Activated naive CD8-positive, alpha-beta T cell treated with anti-CD3 and anti-CD28 coated beads, Interleukin-2, amount 50 U/mL, for 16 hours (primary cell): ENCODE results near the gene TBCA.
"Not testable (repeated sequence)": the region's sequence is repeated elsewhere in the genome, so short reads cannot be mapped to it uniquely, and the experiment has no call there.

Source experiments
- DNase-seq: peaks from one replicate; pipeline ENCODE4 v3.0.0-alpha.2; 2020; ENCODE audit warnings: low read depth, low spot score

TBCA gene

DNA sequence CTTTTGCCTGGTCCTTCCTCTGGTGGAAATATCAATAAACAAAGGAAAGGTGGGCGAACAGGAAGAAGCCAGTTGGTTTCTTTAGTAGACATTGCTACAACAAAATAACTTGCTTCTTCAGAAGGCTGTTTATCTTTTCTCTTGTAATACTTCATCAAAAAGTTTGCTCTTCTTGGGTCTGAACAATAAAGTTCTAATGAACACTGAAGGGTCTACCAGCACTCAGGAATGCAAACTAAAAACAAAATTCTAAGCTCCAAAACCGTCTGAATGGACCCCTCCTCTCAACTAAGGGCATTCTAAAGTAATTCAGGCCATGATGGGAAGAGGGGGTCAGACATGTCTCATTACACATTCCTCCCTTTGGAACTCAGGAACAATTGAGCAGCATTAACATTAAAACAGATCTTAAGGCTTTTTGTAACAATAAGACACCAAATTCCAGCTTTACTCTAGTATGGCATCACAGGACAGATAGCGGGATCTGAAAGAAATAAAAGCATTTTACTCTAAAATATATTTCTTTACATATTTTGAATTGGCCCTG lies 2.3 kb downstream of the TBCA start:
- DNase-seq = no peak

- no peak for DNase-seq
Measured at GRCh38 chr5:77772729-77773128, 3.4 kb downstream of the TBCA start.

DNA sequence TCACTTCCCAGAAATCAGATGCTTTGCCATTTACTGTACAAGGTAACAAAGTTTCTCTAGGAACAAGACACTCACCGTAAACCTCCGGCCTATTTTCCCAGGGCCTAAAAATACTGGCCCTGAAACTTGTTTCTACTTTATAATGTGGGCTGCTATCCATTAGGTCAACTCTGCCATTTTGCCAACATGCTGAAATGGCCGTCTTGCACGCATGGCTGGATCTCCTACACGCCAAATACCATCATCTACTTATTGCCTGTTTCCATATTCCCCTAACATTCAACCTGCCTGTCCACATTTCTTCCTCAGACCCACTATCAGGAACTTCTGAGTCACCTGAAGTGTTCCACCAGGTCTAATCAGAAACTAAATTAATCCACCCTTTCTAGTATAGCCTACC lies 4.7 kb downstream of the TBCA start:
- DNase-seq = no peak

- no peak for DNase-seq
Measured at GRCh38 chr5:77770293-77771005, 5.7 kb downstream of the TBCA start.

DNA sequence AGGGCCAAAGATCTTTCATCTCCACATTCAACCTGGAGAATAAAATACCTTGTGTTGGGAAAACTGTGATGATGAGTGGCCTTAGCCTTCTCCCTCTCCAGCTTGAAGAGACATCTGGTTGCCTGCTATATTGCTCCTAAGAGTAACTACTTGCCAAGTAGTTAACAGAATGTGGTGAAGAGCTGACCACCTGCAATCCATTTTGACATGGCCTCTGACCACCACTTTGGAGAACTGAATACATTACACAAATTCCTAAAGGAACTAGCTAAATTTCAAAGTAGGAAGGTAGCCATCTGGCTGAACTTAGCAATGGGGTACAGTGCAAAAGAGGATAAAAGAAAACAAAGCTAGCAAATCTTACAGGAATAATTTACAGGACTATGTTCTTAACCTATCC lies 7.2 kb downstream of the TBCA start:
- no peak for DNase-seq

DNA sequence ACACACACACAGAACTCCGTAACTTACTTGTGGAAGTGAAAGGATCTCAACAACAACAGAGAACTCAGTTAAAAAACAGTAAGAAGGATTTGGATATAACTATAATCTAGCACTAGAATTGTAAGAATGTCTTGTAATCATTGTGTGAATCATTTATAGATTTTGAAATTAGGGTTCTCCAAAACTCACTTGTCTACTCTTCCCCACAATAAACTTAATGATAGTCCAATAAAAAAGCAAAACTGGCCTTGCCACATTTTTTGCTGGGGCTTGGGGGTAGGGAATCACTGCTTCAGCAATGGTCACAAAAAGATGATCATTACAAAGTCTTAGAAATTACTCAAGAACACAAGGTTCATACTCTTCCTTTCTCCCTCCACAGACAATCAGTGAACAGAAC lies 8.8 kb downstream of the TBCA start:
- no peak for DNase-seq

DNA sequence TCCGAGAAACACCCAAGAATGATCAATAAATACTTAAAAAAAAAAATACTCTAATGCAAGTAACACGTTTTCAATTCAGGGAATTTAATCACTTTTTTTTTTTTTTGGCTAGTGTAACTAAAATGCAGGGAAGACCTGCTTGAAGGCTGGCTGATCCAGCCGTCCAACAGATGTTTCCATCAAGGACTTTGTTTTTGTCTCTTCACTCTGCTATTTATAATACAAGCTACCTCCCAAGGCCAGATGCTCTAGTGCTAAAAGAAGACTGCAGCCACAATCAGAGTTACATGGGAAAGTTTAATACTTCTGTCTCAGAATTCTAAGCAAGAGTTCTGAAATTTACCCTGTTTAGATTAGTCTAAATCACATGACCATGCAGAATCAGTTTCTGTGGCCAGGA lies 14.5 kb downstream of the TBCA start:
- DNase-seq = no peak

DNA sequence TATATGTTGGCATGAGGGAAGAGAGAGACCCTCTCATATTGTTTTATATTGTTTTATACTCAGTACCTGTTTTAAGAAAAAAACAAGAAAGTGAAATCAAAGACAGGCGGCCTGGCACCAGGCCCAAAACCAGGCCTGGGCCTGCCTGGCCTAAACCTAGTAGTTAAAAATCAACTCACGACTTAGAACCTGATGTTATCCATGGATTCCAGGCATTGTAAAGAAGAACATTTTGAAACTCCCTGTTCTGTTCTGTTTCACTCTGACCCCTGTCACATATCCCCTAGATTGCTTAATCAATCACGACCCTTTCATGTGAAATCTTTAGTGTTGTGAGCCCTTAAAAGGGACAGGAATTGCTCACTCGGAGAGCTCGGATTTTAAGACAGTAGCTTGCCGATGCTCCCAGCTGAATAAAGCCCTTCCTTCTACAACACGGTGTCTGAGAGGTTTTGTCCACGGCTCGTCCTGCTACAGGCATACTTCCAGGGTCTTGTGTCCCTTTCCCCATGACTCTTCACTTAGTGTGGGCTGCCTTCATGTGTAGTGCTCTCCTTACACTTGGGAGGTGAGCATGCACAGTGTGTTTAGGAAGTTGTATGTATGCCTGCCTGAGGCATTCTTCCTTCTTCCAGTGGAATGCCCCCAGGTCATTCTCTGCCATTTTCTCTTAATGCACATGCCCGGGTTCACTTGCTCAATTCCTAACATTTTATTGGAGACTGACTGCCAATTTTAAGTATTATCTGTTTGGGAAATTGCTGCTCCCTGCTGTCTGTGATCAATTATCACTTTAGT lies 17.8 kb downstream of the TBCA start:
- DNase-seq = no peak

- no peak for DNase-seq
Measured at GRCh38 chr5:77751328-77752023, 24.7 kb downstream of the TBCA start.

DNA sequence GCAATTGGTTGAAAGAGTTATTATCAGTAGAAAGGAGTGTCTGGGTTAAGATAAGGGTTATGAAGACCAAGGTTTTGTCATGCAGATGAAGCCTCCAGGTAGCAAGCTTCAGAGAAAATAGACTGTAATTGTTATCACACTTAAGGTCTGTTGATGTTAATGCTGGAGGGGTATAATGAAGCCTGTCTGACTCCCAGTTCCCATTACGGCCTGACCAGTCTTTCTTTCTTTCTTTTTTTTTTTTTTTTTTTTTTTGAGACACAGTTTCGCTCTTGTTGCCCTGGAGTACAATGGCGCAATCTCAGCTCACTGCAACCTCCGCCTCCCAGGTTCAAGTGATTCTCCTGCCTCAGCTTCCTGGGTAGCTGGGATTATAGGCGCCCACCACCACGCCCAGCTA lies 25.2 kb downstream of the TBCA start:
- not testable (repeated sequence) for DNase-seq

- no peak for DNase-seq
Measured at GRCh38 chr5:77748160-77748559, 28.0 kb downstream of the TBCA start.

DNA sequence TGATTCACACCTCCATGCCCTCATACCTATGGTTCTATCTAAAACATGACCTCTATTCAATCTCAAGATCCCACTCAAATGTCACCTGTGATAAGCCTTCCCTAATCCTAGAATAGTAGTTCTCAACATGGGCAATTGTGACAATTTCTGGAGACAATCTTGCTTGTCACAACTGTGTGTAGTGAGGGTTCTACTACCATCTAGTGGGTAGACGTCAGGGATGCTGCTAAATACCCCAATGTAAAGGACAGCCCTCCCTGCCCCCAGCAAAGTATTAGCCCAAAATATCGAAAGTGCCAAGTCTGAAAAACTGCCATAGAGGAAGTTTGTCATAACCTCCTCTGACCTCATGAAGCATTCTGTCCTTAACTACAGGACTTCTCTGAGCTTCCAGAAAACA lies 32.0 kb downstream of the TBCA start:
- no peak for DNase-seq

DNA sequence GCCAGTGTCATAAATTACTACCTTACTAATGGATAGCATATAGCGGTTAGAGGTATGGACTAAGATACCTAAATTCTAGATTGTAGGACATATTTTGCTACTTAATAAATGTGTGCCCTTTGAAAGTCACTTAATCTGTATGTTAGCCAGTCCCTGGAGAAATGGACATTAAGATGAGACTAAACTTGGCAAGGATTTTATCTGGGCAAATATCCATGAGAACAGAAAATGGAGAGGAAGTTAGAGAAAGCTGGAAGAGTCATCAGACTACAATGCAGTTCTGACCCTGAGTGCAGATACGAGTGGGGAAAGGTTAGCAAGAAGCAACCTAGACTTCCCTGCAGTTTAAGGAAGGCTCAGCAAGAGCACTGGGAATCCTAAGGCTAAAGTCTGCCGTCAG lies 33.0 kb downstream of the TBCA start:
- DNase-seq = no peak

GRCh38 chr5:77741608-77742007 lies 34.5 kb downstream of the TBCA start:
- DNase-seq = no peak

DNA sequence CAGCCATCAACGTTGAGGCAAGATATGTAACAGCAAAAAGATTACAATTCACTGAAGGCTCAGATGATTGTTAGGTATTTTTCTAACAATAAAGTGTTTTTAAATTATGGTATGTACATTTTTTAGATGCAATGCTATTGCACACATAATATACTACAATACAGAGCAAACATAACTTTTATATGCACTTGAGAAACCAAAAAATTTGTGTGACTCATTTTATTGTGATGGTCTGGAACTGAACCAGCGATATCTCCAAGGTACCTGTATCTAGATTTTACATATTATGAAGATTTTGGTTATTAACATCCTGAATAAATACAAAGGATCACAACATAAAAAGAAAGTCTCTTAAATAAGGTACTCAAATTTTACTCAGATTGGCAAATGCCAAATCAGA lies 41.3 kb downstream of the TBCA start:
- no peak for DNase-seq

DNA sequence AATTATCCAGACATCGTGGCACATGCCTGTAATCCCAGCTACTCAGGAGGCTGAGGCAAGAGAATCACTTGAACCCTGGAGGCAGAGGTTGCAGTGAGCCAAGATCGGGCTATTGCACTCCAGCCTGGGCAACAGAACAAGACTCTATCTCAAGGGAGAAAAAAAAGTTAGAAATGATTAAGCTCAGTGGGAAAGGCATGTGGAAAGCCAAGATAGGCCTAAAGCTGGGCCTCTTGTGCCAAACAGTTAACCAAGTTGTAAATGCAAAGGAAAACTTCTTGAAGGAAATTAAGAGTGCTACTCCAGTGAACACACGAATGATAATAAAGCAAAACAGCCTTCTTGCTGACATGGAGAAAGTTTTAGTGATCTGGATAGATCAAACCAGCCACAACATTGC lies 43.0 kb downstream of the TBCA start:
- no peak for DNase-seq

DNA sequence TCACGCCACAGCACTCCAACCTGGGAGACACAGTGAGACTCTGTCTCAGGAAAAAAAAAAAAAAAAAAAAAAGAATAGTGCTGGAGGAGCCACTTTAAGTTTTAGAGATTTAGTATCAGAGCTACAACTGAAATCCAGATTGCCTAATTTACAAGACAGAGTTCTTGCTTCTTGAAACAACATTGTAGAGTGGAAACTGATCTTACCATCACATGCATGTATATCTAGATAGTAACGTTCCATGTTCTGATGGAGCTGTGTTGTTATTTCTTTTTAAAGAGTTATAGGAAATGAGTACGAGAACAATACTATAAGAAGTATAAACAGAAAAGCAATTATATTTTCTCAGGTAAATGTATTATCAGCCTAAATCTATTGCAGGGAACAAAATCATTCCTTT lies 48.9 kb downstream of the TBCA start:
- DNase-seq = no peak

GRCh38 chr5:77725616-77726015 lies 50.5 kb downstream of the TBCA start:
- no peak for DNase-seq

DNA sequence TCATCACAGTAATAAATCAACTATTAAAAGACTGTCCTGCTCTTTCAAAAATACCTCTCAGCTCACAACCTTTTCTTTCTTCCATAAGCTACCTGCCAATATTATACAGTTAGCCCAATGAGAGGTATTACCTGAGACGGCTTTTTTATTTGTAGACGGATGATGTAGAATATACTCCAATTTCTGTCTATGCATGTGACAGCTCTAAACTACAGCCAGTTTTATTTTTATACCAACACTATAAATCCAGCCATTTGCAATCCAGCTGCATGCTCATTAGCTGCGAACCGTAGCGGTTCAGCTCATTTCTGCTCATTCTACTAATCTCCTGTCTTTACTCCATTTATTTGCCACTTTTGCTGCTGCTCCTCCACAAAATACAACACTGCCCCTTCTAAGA lies 51.2 kb downstream of the TBCA start:
- DNase-seq = no peak

DNA sequence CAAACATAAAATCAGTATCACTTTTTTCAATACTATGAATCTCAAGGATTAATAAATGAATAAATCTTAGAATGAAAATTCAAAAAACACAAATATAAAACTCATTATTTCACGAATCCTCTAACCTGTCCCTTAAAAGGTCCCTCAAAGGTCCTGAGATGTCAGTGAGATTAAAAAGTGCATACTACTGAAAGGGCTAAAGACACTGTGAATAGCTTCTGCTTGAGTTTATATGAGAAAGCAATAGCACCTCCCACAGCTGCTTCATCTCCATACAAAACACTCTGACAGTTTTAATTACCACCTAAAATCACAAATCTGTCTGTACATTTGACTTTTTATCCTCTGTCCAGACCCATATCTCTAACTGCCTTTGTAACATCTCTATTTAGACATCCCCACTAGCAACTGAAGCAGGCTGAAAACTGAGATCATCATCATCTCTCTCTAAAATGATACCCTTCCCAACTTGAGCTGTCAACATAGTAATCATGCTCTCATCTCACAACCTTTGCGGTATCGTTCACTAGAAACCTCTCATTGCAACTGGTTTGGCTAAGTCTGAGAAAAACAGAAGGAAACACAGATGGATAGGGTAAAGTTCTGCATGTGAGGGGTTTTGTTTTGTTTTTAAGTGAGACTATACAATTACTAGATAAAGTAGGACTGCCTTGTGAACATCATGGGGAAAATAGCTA lies 56.3 kb downstream of the TBCA start:
- no peak for DNase-seq

GRCh38 chr5:77718934-77719610 lies 57.1 kb downstream of the TBCA start:
- no peak for DNase-seq
